Muscle layer of duodenum (tissue), 2 donors: ENCODE results near the gene PKIG.

Experiments
- H3K27ac ChIP-seq: one replicate; pipeline ENCODE4 v1.7.0; 2013; ENCODE audit warnings: mild to moderate bottlenecking, low read length
- H3K27me3 ChIP-seq: one replicate; pipeline ENCODE4 v1.7.0; 2013; ENCODE audit warnings: low read depth, mild to moderate bottlenecking, control low read depth, low read length
- H3K36me3 ChIP-seq, 2 donors: one replicate each; pipeline ENCODE4 v1.7.0; 2013; ENCODE audit warnings: low read length in 2 of 2, control low read depth in 1 of 2, mild to moderate bottlenecking in 1 of 2; ENCODE audit not compliant: insufficient read depth in 2 of 2, control insufficient read depth in 1 of 2
- H3K4me1 ChIP-seq, 2 donors: one replicate each; pipeline ENCODE4 v1.7.0; 2013; ENCODE audit warnings: low read length in 2 of 2, mild to moderate bottlenecking in 2 of 2, control low read depth in 1 of 2, moderate library complexity in 1 of 2; ENCODE audit not compliant: insufficient read depth in 2 of 2, control insufficient read depth in 1 of 2
- H3K4me3 ChIP-seq, 2 donors: one replicate each; pipeline ENCODE4 v1.7.0; 2013; ENCODE audit warnings: low read length in 2 of 2, low read depth in 1 of 2, mild to moderate bottlenecking in 1 of 2
- H3K9me3 ChIP-seq, 2 donors: one replicate each; pipeline ENCODE4 v1.7.0; 2013; ENCODE audit warnings: low read length in 2 of 2, control low read depth in 1 of 2, mild to moderate bottlenecking in 1 of 2; ENCODE audit not compliant: control insufficient read depth in 1 of 2
- donor health status: healthy.

The PKIG gene

DNA sequence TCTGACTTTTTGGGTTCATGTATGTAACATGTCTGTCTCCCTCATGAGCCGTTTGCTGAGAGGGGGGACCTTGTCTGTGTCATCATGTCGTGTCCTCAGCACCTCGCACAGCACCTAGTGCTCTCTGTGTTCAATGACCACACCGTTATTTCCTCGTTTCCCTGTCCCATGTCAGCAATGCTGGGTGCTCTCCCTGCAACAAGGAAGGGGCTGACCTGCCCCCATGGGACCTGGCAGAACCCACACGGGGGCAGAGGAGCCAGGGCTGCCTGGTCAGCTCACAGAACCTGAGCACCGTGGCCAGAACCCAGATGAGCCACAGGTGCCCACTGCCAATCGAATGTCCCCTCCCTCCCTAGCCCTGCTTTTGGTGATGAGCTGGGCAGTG lies 61.8 kb downstream of the PKIG start:
- no peak overlapping the region for H3K4me3 ChIP-seq
- H3K4me1 ChIP-seq, result peaks cover 21 to 35% of the 10 kb centered on the region in 2 donors
- peak overlapping the region; percentile 60 for H3K27ac ChIP-seq

DNA sequence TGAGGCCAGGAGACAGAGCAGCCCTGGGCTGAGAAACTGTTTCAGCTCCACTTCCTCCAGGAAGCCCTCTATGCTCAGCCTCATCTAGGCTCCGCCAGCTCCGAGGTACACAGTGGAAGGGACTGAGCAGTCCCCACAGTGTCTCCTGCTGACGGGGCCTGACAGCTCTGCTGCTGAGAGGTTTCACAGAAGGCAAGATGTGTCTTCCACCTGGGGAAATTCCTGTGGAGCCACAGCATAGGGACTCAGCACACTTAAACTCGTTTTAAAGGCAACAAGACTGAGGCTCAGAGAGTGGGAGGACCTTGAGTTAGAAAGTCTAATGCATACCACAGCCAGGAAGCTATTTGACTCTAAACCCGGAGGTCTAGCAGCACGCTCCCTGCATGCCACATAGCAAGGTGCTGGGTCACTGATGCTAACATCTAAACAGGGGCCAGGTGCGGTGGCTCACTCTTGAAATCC lies 62.3 kb downstream of the PKIG start:
- no peaks in the 10 kb centered on the region for H3K9me3 ChIP-seq
- H3K4me3 ChIP-seq, result no peak overlapping the region
- no peaks in the 10 kb centered on the region for H3K27me3 ChIP-seq
- peaks cover 21 to 38% of the 10 kb centered on the region in 2 donors for H3K4me1 ChIP-seq
- peak overlapping the region; percentile 60 for H3K27ac ChIP-seq
- H3K36me3 ChIP-seq, result peaks cover 0 to 4% of the 10 kb centered on the region in 2 donors

More for the DNA sequence above, 61.8 kb downstream of the PKIG start:
- Histone ChIP-seq H3K9me3 (no peaks in the 10 kb centered on the region), H3K27me3 (no peaks in the 10 kb centered on the region), H3K36me3 (peaks cover 0 to 4% of the 10 kb centered on the region in 2 donors)

DNA sequence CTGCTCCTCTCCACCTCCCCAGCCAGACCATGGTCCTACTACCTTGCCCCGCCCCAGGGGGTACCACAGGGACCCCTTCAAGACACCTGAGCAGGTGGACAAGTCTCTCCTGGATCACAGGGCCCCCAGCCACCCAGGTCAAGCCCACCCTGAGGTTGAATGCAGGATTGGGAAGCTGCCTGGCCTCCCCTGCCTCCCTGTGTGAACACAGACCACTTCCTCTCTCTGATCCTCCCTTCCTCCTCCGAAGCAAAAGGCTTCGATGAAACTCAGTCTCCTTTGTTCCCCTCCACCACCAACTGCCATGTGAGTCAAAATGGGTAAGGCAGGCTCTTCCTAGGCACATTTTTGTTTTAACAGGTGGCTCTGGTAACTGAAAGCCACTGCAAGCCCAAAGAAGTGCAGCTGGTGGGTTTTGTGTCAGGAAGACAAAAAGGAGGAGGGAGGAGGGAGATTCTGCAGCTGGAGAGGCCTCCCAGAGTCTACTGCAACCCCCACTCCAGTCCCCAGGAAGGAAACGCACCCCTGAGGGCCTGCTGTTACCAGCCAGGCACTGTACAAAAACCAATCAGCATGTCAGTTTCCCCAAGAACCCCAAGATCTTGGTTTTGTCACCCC lies 63.8 kb downstream of the PKIG start:
- H3K9me3 ChIP-seq, result no peaks in the 10 kb centered on the region
- no peak overlapping the region for H3K4me3 ChIP-seq
- H3K27me3 ChIP-seq, result no peaks in the 10 kb centered on the region
- H3K4me1 ChIP-seq, result peaks cover 21 to 45% of the 10 kb centered on the region in 2 donors
- H3K27ac ChIP-seq, result peak overlapping the region; percentile 40
- no peaks in the 10 kb centered on the region for H3K36me3 ChIP-seq

DNA sequence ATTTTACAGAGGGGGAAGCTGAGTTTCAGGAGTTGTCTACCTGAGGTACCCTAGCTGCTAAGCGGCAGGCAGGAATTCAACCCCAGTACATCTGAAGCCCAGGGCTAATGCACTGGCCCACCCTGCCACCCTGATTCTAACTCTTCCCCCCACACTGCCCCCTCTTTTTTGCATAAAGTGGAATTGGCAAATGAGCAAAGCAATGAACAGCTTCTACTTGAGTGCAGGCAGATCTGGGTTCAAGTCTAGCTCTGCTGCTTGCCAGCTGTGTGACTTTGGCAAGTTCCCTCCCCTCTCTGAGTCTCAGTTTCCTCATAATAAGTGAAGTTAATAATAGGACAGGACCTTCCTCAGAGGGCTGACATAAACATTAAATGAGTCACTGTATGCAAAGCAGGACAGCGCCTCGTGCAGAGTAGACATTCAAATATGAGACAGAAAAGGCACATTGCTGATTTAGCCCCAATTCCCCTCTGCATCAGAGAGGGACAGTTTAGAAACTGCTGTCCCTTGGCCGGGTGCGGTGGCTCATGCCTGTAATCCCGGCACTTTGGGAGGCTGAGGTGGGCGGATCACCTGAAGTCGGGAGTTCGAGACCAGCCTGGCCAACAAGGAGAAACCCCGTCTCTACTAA lies 64.4 kb downstream of the PKIG start:
- Histone ChIP-seq H3K4me1 (peaks cover 21 to 47% of the 10 kb centered on the region in 2 donors), H3K9me3 (no peaks in the 10 kb centered on the region), H3K27me3 (no peaks in the 10 kb centered on the region), H3K4me3 (no peak overlapping the region), H3K27ac (peak overlapping the region; percentile 40), H3K36me3 (no peaks in the 10 kb centered on the region)

DNA sequence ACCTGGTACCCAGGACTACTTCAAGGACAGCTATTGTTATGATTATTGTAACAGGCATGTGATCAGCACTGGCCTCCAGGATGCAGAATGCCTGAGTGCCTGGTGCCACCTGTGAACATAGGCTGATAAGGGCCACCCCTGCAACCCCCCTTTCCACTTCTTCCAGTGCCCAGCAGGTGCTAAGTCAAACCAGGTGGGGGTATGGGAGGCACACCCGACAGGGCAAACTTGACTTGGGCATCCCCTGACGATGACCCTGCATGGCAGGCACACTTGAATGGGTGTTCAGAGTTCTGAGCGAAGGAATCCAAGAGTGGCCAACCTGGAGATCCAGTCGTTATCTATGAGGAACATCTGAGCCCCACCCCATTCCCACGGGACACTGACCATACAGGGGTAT lies 65.7 kb downstream of the PKIG start:
- no peaks in the 10 kb centered on the region for H3K9me3 ChIP-seq
- H3K27ac ChIP-seq, result no peak overlapping the region
- peaks cover 11 to 37% of the 10 kb centered on the region in 2 donors for H3K4me1 ChIP-seq
- no peaks in the 10 kb centered on the region for H3K36me3 ChIP-seq
- no peak overlapping the region for H3K4me3 ChIP-seq
- no peaks in the 10 kb centered on the region for H3K27me3 ChIP-seq

DNA sequence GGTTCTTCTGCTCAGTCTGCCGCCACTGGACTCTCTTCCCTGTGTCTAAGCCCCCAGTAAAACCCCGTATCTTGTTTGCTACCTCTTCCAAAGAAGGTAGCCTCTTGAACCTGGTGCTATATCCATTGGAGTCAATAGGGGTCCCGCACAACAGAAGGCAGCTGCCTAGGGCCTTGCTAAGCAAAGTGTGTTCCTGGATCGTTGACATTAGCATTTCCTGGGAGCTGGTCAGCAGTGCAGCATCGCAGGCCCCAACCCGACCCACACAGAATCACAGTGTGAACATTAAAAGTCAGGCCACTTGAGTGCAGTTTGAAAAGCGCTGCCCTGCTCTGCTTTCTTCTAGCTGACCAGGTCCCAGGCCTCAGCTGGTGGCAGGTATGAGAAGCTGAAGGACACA lies 66.2 kb downstream of the PKIG start:
- Histone ChIP-seq H3K4me1 (peaks cover 11 to 37% of the 10 kb centered on the region in 2 donors), H3K4me3 (peak overlapping the region in 1 of 2 donors; percentile 2), H3K27ac (no peak overlapping the region), H3K9me3 (no peaks in the 10 kb centered on the region), H3K27me3 (no peaks in the 10 kb centered on the region), H3K36me3 (no peaks in the 10 kb centered on the region)

DNA sequence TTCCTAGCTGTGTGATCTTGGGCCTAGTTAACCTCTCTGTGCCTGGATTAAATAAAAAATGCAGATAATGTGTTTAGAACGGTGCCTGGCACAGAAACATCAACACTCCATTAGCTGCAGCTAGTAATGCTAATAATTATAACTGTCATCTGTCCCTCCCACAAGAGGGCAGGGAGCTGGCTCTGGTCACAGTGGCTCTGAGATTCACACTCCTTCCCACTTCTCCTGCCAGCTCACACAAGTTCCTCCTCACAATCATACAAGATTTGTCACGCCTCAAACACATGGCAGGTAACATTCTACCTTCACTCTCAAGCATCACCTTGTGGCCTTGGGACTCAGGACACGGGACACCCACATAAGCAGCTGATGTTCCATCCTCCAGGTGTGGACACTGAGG lies 66.7 kb downstream of the PKIG start:
- Histone ChIP-seq H3K36me3 (no peaks in the 10 kb centered on the region), H3K4me3 (peak overlapping the region in 1 of 2 donors; percentile 2), H3K9me3 (no peaks in the 10 kb centered on the region), H3K27ac (no peak overlapping the region), H3K4me1 (peaks cover 10 to 37% of the 10 kb centered on the region in 2 donors), H3K27me3 (no peaks in the 10 kb centered on the region)

DNA sequence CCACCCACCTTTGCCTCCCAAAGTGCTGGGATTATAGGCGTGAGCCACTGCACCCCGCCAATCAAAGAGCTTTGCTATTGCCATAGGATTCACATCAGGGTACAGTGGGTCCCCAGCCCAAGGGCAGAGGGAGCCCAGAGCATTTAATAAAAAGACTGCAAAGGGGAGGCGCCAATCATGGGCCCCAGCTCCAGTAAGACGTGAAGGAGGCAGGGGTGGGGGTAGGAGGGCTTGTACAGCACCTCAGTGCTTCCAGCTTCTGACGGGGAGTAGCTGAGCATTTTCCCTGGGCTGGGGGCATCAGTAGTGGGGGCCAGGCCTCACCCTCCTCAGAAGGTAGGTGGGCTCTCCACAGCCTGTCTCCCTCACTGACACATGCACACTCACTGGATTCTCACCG lies 67.6 kb downstream of the PKIG start:
- Histone ChIP-seq H3K4me3 (peak overlapping the region in 1 of 2 donors; percentile 93), H3K27ac (no peak overlapping the region), H3K4me1 (peaks cover 4 to 31% of the 10 kb centered on the region in 2 donors)

DNA sequence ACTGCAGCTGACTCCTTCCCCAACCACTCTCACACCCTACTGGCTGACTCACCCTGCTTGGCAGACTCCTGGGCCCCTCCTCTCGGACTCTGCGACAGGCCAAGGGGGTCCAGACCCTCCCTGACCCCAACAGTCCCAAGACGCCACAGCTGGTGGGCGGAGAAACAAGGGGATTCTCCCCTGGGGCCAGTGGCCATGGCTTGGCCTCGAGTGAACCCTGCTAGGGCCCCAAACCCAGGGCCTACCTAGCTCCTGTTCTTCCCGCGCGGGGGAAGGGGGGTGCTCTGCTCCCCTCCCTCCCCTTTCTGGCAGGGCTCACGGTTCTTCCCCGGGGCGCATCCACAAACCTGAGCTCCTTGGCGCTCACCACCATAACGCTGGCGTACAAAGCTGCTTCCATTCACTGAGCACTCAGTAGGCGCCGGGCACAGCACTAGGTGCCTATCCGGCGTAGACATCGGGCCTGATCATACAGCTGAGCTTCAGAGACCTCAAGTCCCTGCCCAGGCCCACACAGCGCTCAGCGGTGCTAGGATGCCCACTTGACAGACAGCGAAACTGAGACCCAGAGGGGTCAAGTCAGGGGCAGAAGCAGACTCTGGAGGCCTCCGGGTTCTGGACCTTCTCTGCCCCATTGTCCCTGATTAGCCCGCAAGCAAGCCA lies 68.5 kb downstream of the PKIG start:
- H3K4me3 ChIP-seq, result peak overlapping the region; percentile 70 to 93
- no peaks in the 10 kb centered on the region for H3K36me3 ChIP-seq
- no peaks in the 10 kb centered on the region for H3K9me3 ChIP-seq
- H3K4me1 ChIP-seq, result peaks cover 4 to 26% of the 10 kb centered on the region in 2 donors
- H3K27me3 ChIP-seq, result no peaks in the 10 kb centered on the region
- H3K27ac ChIP-seq, result peak overlapping the region; percentile 23

More for the DNA sequence above, 67.6 kb downstream of the PKIG start:
- H3K36me3 ChIP-seq, result no peaks in the 10 kb centered on the region
- H3K27me3 ChIP-seq, result no peaks in the 10 kb centered on the region
- H3K9me3 ChIP-seq, result no peaks in the 10 kb centered on the region

DNA sequence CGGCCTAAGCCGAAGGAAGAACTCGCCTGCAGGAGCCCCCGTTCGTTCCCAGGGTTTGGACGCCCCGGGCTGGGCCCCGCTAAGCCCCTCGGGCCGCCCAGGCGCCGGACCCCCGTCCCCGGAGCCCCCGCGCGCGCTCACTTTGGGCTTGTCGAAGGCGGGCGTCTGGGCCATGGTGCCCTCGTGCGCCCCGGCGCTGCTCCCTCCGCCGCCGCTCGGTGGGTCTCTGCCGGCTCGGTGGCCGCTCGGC lies 69.0 kb downstream of the PKIG start:
- Histone ChIP-seq H3K4me3 (peak overlapping the region; percentile 70 to 93), H3K27me3 (no peaks in the 10 kb centered on the region), H3K9me3 (no peaks in the 10 kb centered on the region), H3K4me1 (peaks cover 3 to 22% of the 10 kb centered on the region in 2 donors), H3K36me3 (no peaks in the 10 kb centered on the region), H3K27ac (peak overlapping the region; percentile 23)

DNA sequence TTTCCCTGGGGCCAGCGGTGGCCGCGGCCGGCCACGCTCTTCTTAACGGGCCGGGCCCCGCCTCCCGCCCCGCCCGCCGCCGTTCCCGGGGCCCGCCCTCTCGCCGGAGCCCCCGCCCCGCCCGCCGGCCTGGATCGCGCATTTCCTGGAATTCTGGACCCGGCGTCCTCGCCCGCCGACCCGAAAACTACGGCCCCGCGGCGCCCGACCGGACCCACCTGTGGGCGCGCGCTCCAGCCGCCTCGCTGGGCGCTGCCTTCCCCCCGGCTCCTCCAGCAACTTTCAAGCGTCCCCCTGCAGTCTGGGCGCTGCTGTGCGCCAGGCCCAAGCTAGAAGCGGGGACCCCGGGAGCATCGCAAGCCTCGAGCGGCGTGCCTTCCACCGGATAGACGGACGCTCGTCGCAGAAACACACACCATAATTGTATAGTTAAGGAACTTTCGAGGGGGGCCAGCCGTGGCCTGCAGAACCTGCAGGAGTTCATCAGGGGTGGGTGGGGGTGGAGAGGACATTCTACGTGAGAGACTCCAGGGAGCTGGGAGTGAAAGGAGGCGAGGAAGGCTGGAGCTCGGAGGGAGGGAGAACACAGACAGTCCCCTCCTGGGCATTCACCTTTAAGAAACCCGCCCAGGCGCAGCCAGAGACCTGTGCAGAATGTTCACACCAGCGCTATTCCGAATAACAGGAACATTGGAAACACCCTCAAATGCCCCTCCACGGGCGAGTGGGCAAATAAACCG lies 69.5 kb downstream of the PKIG start, which contains the start of gene ADA:
ADA (minus strand) TSS at position 16 of the 740 bp plus-strand sequence. CDS start 92 bp downstream, outside the sequence.
- Histone ChIP-seq H3K27ac (peak within 1 kb of the TSS; percentile 28), H3K4me3 (peak within 1 kb of the TSS; percentile 70 to 93), H3K4me1 (peaks cover 0 to 18% of the 10 kb centered on the region in 2 donors), H3K27me3 (no peaks in the 10 kb centered on the region), H3K36me3 (no peaks in the 10 kb centered on the region), H3K9me3 (no peaks in the 10 kb centered on the region)
